Measurements from ENCODE around the gene MELTF. TPM values are rescaled to one million over a fixed set of nuclear protein-coding genes. Genes with fewer than 3 reads are reported as not detected.

The MELTF gene
- total and polyA plus RNA-seq, 2 of the 13 experiments (the other 11 are each of a cell fraction or from before 2014, with no cell fraction given): 3.2 to 7.5 TPM

DNA sequence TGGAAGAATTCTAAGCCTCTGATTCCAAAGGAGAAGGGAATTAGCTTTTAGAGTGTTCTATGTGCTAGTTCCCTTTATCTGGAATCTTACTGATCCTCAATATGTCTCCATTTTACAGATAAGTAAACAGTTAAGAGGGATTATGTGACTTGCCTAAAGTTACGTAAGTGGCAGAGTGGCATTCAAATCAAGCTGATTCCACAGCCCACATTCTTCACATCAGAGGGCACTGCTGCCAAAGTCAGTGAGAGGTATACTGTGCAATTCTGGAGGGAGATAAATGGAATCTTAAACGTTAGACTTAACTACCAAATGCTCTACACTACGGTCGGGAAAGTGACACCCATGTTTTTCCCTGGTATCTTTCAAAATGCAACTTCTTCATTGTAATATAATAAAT lies 11.0 kb upstream of the MELTF start:
- H3K4me1 ChIP-seq (ENCODE audit: insufficient read depth, low read length): no peaks in the 10 kb centered on the region
- H3K79me2 ChIP-seq (ENCODE audit: insufficient read depth, low read length): no peaks in the 10 kb centered on the region
- BruUV-seq (replicated peaks): no TSS peak
- intact Hi-C loops (cut with micrococcal nuclease; ENCODE audit: unreplicated experiment) (no loop called here), in situ Hi-C loops (cut with HindIII; ENCODE audit: extremely low pct_ligation_motif_present, low pct_unique_long_range_greater_than_20kb) (no loop called here)
- no peak overlapping the region for H3K27ac ChIP-seq (ENCODE audit: extremely low read length, insufficient read depth, low read length)
- H3K4me3 ChIP-seq (replicated peaks in 1 of 3; ENCODE audit: insufficient read depth in 1 of 3, low read depth in 2 of 3, low read length in 3 of 3): no peak overlapping the region
- ChIA-PET CTCF (ENCODE audit: low intra/inter-chr PET ratio, low total read pairs) (no interaction called here), POLR2A (no interaction called here)
- no peak overlapping the region for H2AFZ ChIP-seq (ENCODE audit: low read length)
- H3K9ac ChIP-seq (ENCODE audit: insufficient read depth, low read depth, low read length): no peak overlapping the region
- no peaks in the 10 kb centered on the region for H3K9me3 ChIP-seq (ENCODE audit: low read length)
- H3K4me2 ChIP-seq (ENCODE audit: low read depth, low read length): no peak overlapping the region
- no peak for FAIRE-seq
- H3K27me3 ChIP-seq (ENCODE audit: control insufficient read depth in 1 of 2, insufficient read depth in 2 of 2, low read length in 2 of 2): no peaks in the 10 kb centered on the region
- peaks cover 3 to 23% of the 10 kb centered on the region in 2 experiments for H3K36me3 ChIP-seq (replicated peaks in 1 of 2; ENCODE audit: control insufficient read depth in 1 of 2, insufficient read depth in 2 of 2, low read length in 2 of 2)
- ATAC-seq: no peak
- TF ChIP-seq CEBPB (IDR thresholded peaks at IDR 0.05; ENCODE audit: borderline replicate concordance, low read depth, low read length) (no peak), ZFP90 (CRISPR knock-in tag; IDR thresholded peaks at IDR 0.05; ENCODE audit: borderline replicate concordance) (no peak), NFE2L2 (IDR thresholded peaks at IDR 0.05; ENCODE audit: low read length) (no peak), RBM22 (optimal IDR thresholded peaks at IDR 0.05; ENCODE audit: low read length) (peak; percentile 35), ZNF629 (CRISPR knock-in tag; conservative IDR thresholded peaks at IDR 0.05) (0 out of 2 replicates have a peak, but pooled peaks have one; percentile 15)
- TF ChIP-seq, protein P1, sequence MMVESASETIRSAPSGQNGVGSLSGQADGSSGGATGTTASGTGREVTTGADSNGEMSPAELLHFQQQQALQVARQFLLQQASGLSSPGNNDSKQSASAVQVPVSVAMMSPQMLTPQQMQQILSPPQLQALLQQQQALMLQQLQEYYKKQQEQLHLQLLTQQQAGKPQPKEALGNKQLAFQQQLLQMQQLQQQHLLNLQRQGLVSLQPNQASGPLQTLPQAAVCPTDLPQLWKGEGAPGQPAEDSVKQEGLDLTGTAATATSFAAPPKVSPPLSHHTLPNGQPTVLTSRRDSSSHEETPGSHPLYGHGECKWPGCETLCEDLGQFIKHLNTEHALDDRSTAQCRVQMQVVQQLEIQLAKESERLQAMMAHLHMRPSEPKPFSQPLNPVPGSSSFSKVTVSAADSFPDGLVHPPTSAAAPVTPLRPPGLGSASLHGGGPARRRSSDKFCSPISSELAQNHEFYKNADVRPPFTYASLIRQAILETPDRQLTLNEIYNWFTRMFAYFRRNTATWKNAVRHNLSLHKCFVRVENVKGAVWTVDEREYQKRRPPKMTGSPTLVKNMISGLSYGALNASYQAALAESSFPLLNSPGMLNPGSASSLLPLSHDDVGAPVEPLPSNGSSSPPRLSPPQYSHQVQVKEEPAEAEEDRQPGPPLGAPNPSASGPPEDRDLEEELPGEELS (CRISPR knock-in tag; IDR thresholded peaks at IDR 0.05): no peak
- DNase-seq (ENCODE audit: low spot score): no peak
- H4K20me1 ChIP-seq (ENCODE audit: insufficient read depth, low read length): no peaks in the 10 kb centered on the region
- WGBS (ENCODE audit: low lambda C conversion rate): 89% methylated on average over 4 of the region's 4 CpGs

Measured in HepG2 (cell line).